MM.1S (cell line): ENCODE measurements around the gene TMEM51.

ENCODE experiments used
- DNase-seq: peaks from one replicate; pipeline ENCODE4 v3.0.0-alpha.2; 2015
- H2AFZ ChIP-seq: fragments of 300-600 bp; sonication (generic); 2 replicates; pipeline ENCODE4 v1.6.0; 2016; ENCODE audit warnings: antibody characterized with exemption, low read length
- H3F3A ChIP-seq: fragments of 300-600 bp; sonication (generic); 2 replicates; pipeline ENCODE4 v1.6.1; 2016; ENCODE audit warnings: mild to moderate bottlenecking, antibody characterized with exemption, low read length, moderate library complexity, mixed read lengths; ENCODE audit not compliant: insufficient read depth
- H3K27ac ChIP-seq: fragments of 300-600 bp; sonication (generic); 2 replicates; pipeline ENCODE4 v1.5.1; 2016; ENCODE audit warnings: mild to moderate bottlenecking, low read length
- H3K27me3 ChIP-seq: fragments of 300-600 bp; sonication (generic); replicated peaks from 2 replicates; pipeline ENCODE4 v1.6.0; 2016; ENCODE audit warnings: low read length; ENCODE audit not compliant: insufficient read depth
- H3K36me3 ChIP-seq: fragments of 300-600 bp; sonication (generic); replicated peaks from 2 replicates; pipeline ENCODE4 v1.6.1; 2016; ENCODE audit warnings: mild to moderate bottlenecking, low read length, mixed read lengths; ENCODE audit not compliant: insufficient read depth
- H3K4me1 ChIP-seq: fragments of 300-600 bp; sonication (generic); 2 replicates; pipeline ENCODE4 v1.6.1; 2016; ENCODE audit warnings: low read length, mixed read lengths
- H3K4me2 ChIP-seq: fragments of 300-600 bp; sonication (generic); 2 replicates; pipeline ENCODE4 v1.6.0; 2016; ENCODE audit warnings: low read depth, low read length
- H3K4me3 ChIP-seq: fragments of 300-600 bp; sonication (generic); 2 replicates; pipeline ENCODE4 v1.5.1; 2016; ENCODE audit warnings: low read length, mixed read lengths
- H3K79me2 ChIP-seq: fragments of 300-600 bp; sonication (generic); 2 replicates; pipeline ENCODE4 v1.6.1; 2016; ENCODE audit warnings: mixed run types, low read length, mixed read lengths
- H3K9ac ChIP-seq: fragments of 300-600 bp; sonication (generic); 2 replicates; pipeline ENCODE4 v1.6.1; 2016; ENCODE audit warnings: low read length, mixed read lengths
- H3K9me2 ChIP-seq: fragments of 300-600 bp; sonication (generic); replicated peaks from 2 replicates; pipeline ENCODE4 v1.6.1; 2016; ENCODE audit warnings: mild to moderate bottlenecking, low read length, mixed read lengths; ENCODE audit not compliant: insufficient read depth
- H3K9me3 ChIP-seq: fragments of 300-600 bp; sonication (generic); replicated peaks from 2 replicates; pipeline ENCODE4 v1.6.1; 2016; ENCODE audit warnings: mild to moderate bottlenecking, low read length, mixed read lengths; ENCODE audit not compliant: insufficient read depth
- H4K20me1 ChIP-seq: fragments of 300-600 bp; sonication (generic); 2 replicates; pipeline ENCODE4 v1.6.1; 2016; ENCODE audit warnings: mild to moderate bottlenecking, low read length, moderate library complexity, mixed read lengths; ENCODE audit not compliant: insufficient read depth
- CTCF ChIP-seq: fragments of 300-600 bp; sonication (generic); IDR thresholded peaks from 2 replicates; pipeline ENCODE4 v1.5.1; 2016; ENCODE audit warnings: antibody characterized with exemption, low read length, mixed read lengths
- EZH2 ChIP-seq: fragments of 300-600 bp; sonication (generic); optimal IDR thresholded peaks from 2 replicates; pipeline ENCODE3; 2017; ENCODE audit warnings: low read depth, mild to moderate bottlenecking, antibody characterized with exemption, low read length, mixed read lengths
- EZH2phosphoT487 ChIP-seq: fragments of 300-600 bp; sonication (generic); IDR thresholded peaks from 2 replicates; pipeline ENCODE4 v1.6.1; 2018; ENCODE audit warnings: antibody characterized with exemption, low read length

The TMEM51 gene

GRCh38 chr1:15201221-15201620 lies 47.7 kb downstream of the TMEM51 start:
- Histone ChIP-seq H3K4me2 (no peak overlapping the region), H2AFZ (no peak overlapping the region), H3K9me3 (no peaks in the 10 kb centered on the region), H3K4me3 (no peak overlapping the region), H3K9ac (no peak overlapping the region), H4K20me1 (no peaks in the 10 kb centered on the region), H3K27me3 (no peaks in the 10 kb centered on the region), H3K79me2 (no peaks in the 10 kb centered on the region), H3K4me1 (no peaks in the 10 kb centered on the region), H3K27ac (no peak overlapping the region), H3F3A (no peaks in the 10 kb centered on the region), H3K9me2 (no peaks in the 10 kb centered on the region), H3K36me3 (no peaks in the 10 kb centered on the region)
- TF ChIP-seq EZH2phosphoT487 (no peak), CTCF (no peak), EZH2 (no peak)
- no peak for DNase-seq

GRCh38 chr1:15201849-15202551 lies 48.5 kb downstream of the TMEM51 start:
- H4K20me1 ChIP-seq: no peaks in the 10 kb centered on the region
- H3K4me2 ChIP-seq: no peak overlapping the region
- no peak overlapping the region for H3K4me3 ChIP-seq

GRCh38 chr1:15204931-15205330 lies 51.4 kb downstream of the TMEM51 start:
- H3K36me3 ChIP-seq: no peaks in the 10 kb centered on the region
- H3K79me2 ChIP-seq: no peaks in the 10 kb centered on the region
- no peak for DNase-seq
- H3K27me3 ChIP-seq: no peaks in the 10 kb centered on the region
- H4K20me1 ChIP-seq: no peaks in the 10 kb centered on the region
- H3K9ac ChIP-seq: no peak overlapping the region
- no peak overlapping the region for H2AFZ ChIP-seq
- TF ChIP-seq CTCF: no peak
- no peak for TF ChIP-seq EZH2phosphoT487
- TF ChIP-seq EZH2: no peak
- no peaks in the 10 kb centered on the region for H3K4me1 ChIP-seq
- no peak overlapping the region for H3K4me2 ChIP-seq
- H3K27ac ChIP-seq: no peak overlapping the region
- no peaks in the 10 kb centered on the region for H3F3A ChIP-seq
- no peak overlapping the region for H3K4me3 ChIP-seq
- H3K9me3 ChIP-seq: no peaks in the 10 kb centered on the region
- no peaks in the 10 kb centered on the region for H3K9me2 ChIP-seq

More at GRCh38 chr1:15201849-15202551, 48.5 kb downstream of the TMEM51 start:
- TF ChIP-seq CTCF (no peak), EZH2phosphoT487 (no peak), EZH2 (no peak)
- no peak overlapping the region for H2AFZ ChIP-seq
- no peak overlapping the region for H3K27ac ChIP-seq
- H3K9me3 ChIP-seq: no peaks in the 10 kb centered on the region
- no peaks in the 10 kb centered on the region for H3K79me2 ChIP-seq
- no peak for DNase-seq
- no peaks in the 10 kb centered on the region for H3K9me2 ChIP-seq
- no peaks in the 10 kb centered on the region for H3K36me3 ChIP-seq
- no peaks in the 10 kb centered on the region for H3K4me1 ChIP-seq
- H3F3A ChIP-seq: no peaks in the 10 kb centered on the region
- no peaks in the 10 kb centered on the region for H3K27me3 ChIP-seq
- no peak overlapping the region for H3K9ac ChIP-seq
